Measurements from ENCODE around the gene AKR1A1. TPM values are rescaled to one million over a fixed set of nuclear protein-coding genes. Genes with fewer than 3 reads are reported as not detected.

Gene AKR1A1
- total and polyA plus RNA-seq, 2 of the 8 experiments (the other 6 are each of a cell fraction or from before 2014, with no cell fraction given): 344 to 435 TPM

GRCh38 chr1:45585496-45586075 lies 35.0 kb downstream of the AKR1A1 start:
- Histone ChIP-seq H3K4me3 (ENCODE audit: extremely low read depth in 1 of 4, insufficient read depth in 2 of 4, low read depth in 3 of 4, low read length in 4 of 4) (peak overlapping the region; percentile 82 to 100 (median 94)), H4K5ac (ENCODE audit: insufficient read length, low read depth, low read length) (no peak overlapping the region), H2BK5ac (ENCODE audit: low read depth, low read length) (peak overlapping the region; percentile 60; the same call in 1 of the 2 replicates), H3K79me1 (ENCODE audit: low read depth, low read length) (no peaks in the 10 kb centered on the region; the same call in 1 of the 2 replicates), H3K9ac (replicated peaks in 1 of 4; ENCODE audit: extremely low read depth in 1 of 4, low read depth in 3 of 4, low read length in 3 of 4) (peak overlapping the region; percentile 50 to 100 (median 100)), H2AFZ (ENCODE audit: low read length) (no peak overlapping the region), H3K56ac (replicated peaks; ENCODE audit: insufficient read length, low read depth, low read length) (no peak overlapping the region), H3K4me2 (ENCODE audit: insufficient read depth in 1 of 2, low read depth in 2 of 2, low read length in 2 of 2) (peak overlapping the region; percentile 78 to 93), H3K23me2 (ENCODE audit: low read depth, low read length) (peaks cover 12% of the 10 kb centered on the region), H3K18ac (ENCODE audit: extremely low read depth, low read length) (no peak overlapping the region), H3K79me2 (ENCODE audit: control insufficient read depth in 1 of 2, insufficient read depth in 2 of 2, low read length in 2 of 2) (peaks cover 58 to 66% of the 10 kb centered on the region in 2 experiments), H3K27ac (ENCODE audit: low read depth, low read length) (peak overlapping the region; percentile 16; the same call in 1 of the 2 replicates), H4K20me1 (replicated peaks in 1 of 2; ENCODE audit: control insufficient read depth in 1 of 2, insufficient read depth in 2 of 2, low read length in 2 of 2) (peaks cover 36 to 41% of the 10 kb centered on the region in 2 experiments), H3K27me3 (replicated peaks in 1 of 4; ENCODE audit: control insufficient read depth in 3 of 4, extremely low read depth in 1 of 4, insufficient read depth in 3 of 4, low read length in 3 of 4) (no peaks in the 10 kb centered on the region), H2BK20ac (ENCODE audit: low read length) (no peak overlapping the region), H3K23ac (ENCODE audit: insufficient read length) (no peak overlapping the region), H4K8ac (ENCODE audit: extremely low read depth, insufficient read depth, low read length) (no peak overlapping the region), H2BK120ac (replicated peaks; ENCODE audit: low read depth, low read length) (no peak overlapping the region), H2BK15ac (ENCODE audit: low read length) (no peak overlapping the region), H3K9me3 (ENCODE audit: insufficient read depth in 2 of 2, low read depth in 1 of 2, low read length in 1 of 2) (no peaks in the 10 kb centered on the region), H2AK5ac (ENCODE audit: low read depth, low read length) (no peak overlapping the region), H4K91ac (replicated peaks; ENCODE audit: insufficient read length, low read length) (no peak overlapping the region), H2BK12ac (ENCODE audit: low read depth, low read length) (no peak overlapping the region), H3K4me1 (replicated peaks in 1 of 4; ENCODE audit: control insufficient read depth in 3 of 4, insufficient read depth in 4 of 4, low read length in 3 of 4) (peaks cover 0 to 12% (median 1%) of the 10 kb centered on the region in 4 experiments; a peak in 4 of 7 replicates), H3K36me3 (ENCODE audit: control insufficient read depth in 2 of 4, insufficient read depth in 4 of 4, low read length in 3 of 4) (peaks cover 0 to 17% (median 5%) of the 10 kb centered on the region in 4 experiments; a peak in 3 of 8 replicates), H3K14ac (ENCODE audit: insufficient read length) (no peak overlapping the region), H3K4ac (replicated peaks; ENCODE audit: insufficient read length, low read depth, low read length) (no peak overlapping the region)
- no peak for FAIRE-seq
- peak in 1 of 2 experiments; percentile 40 for DNase-seq (ENCODE audit: low read depth in 1 of 2, low spot score in 2 of 2)
- 44% methylated on average over 7 of the region's 7 CpGs; no CpG with 5 or more reads in 1 of the 2 experiments for WGBS, 2 experiments (ENCODE audit: extremely low coverage in 1 of 2, insufficient coverage in 1 of 2, insufficient read length in 1 of 2, insufficient replicate concordance in 2 of 2, low coverage in 1 of 2, low lambda C conversion rate in 2 of 2, missing lambda C conversion rate in 1 of 2)
- POLR2A ChIA-PET (ENCODE audit: partially characterized antibody): interaction anchor here (0.6 to 13.7 kb wide), 32 partner anchors 9 to 1126 kb away, joined by 3 to 181 read pairs (median 10); partner anchors contain the start of genes AKR1A1, CCDC163, CCDC17 and GPBP1L1
- no peak for TF ChIP-seq SIN3A (conservative IDR thresholded peaks at IDR 0.05 in 1 of 2, IDR thresholded peaks at IDR 0.05 in 1 of 2; ENCODE audit: low read depth in 1 of 2, low read length in 2 of 2)
- no peak for TF ChIP-seq SP1 (IDR thresholded peaks at IDR 0.05; ENCODE audit: low read depth, low read length)
- TF ChIP-seq POLR2AphosphoS5 (IDR thresholded peaks at IDR 0.05; ENCODE audit: low read depth, low read length): no peak; the same call in 1 of the 2 replicates
- TF ChIP-seq CHD2 (IDR thresholded peaks at IDR 0.05; ENCODE audit: low read length): no peak
- no peak for TF ChIP-seq POU5F1 (IDR thresholded peaks at IDR 0.05; ENCODE audit: low read depth, low read length)
- TF ChIP-seq SAP30 (IDR thresholded peaks at IDR 0.05; ENCODE audit: insufficient read depth, insufficient replicate concordance, low read length): no peak
- CTCF ChIA-PET (ENCODE audit: partially characterized antibody): interaction anchor here (0.8 to 1.8 kb wide), 3 partner anchors 15 to 73 kb away, joined by 3 to 9 read pairs (median 7); no protein-coding TSS in a partner anchor
